NT2/D1 (cell line): ENCODE measurements around the gene SRP14.

ENCODE experiments used
- YY1 ChIP-seq: IDR thresholded peaks from 2 replicates; pipeline ENCODE4 v1.6.1; 2011; ENCODE audit not compliant: insufficient read length, insufficient read depth
- ZNF274 ChIP-seq: IDR thresholded peaks from 2 replicates; pipeline ENCODE4 v1.6.1; 2011; ENCODE audit warnings: mild to moderate bottlenecking, low read depth, low read length

- no peak for TF ChIP-seq ZNF274
- no peak for TF ChIP-seq YY1
Measured at GRCh38 chr15:40070166-40070557, 31.2 kb upstream of the SRP14 start.
